AG09319 (cell line): Measurements from ENCODE around the gene CERS4.
"Not testable (repeated sequence)": the region's sequence is repeated elsewhere in the genome, so short reads cannot be mapped to it uniquely, and the experiment has no call there.

Source experiments
- DNase-seq: peaks from one replicate; pipeline ENCODE4 v3.0.0-alpha.2; 2010; ENCODE audit warnings: low read depth; ENCODE audit errors: extremely low read depth
- CTCF ChIP-seq: IDR thresholded peaks from 2 replicates; pipeline ENCODE4 v1.5.1; 2011; ENCODE audit warnings: low read depth, mild to moderate bottlenecking, inconsistent platforms, low read length, moderate library complexity

Gene CERS4

GRCh38 chr19:8206147-8207087 lies 2.8 kb upstream of the CERS4 start:
- DNase-seq, result no peak
- TF ChIP-seq CTCF, result no peak

GRCh38 chr19:8207326-8207725 lies 1.8 kb upstream of the CERS4 start:
- not testable (repeated sequence) for DNase-seq

GRCh38 chr19:8208119-8208921 lies 850 bp upstream of the CERS4 start:
- TF ChIP-seq CTCF, result no peak
- DNase-seq, result no peak

- DNase-seq, result no peak
- no peak for TF ChIP-seq CTCF
These were observed 550 bp downstream of the CERS4 start for GRCh38 chr19:8209462-8210378.

- TF ChIP-seq CTCF, result no peak
- DNase-seq, result no peak
These were observed 1.4 kb downstream of the CERS4 start for GRCh38 chr19:8210421-8211101.

- no peak for TF ChIP-seq CTCF
- DNase-seq, result no peak
These were observed 3.0 kb downstream of the CERS4 start for GRCh38 chr19:8212212-8212611.

- no peak for TF ChIP-seq CTCF
- DNase-seq, result no peak
These were observed 3.7 kb downstream of the CERS4 start for GRCh38 chr19:8212916-8213315.
